HepG2 (cell line): ENCODE measurements around the gene ABCD1. TPM values are rescaled to one million over a fixed set of nuclear protein-coding genes. Genes with fewer than 3 reads are reported as not detected.

ENCODE experiments used
- ATAC-seq: fragments of 200-7000 bp; cut with Tn5 transposase; 3 replicates; pipeline ENCODE4 v1.9.1; 2020; ENCODE audit warnings: mild to moderate bottlenecking, moderate library complexity
- BruUV-seq: library from RNA; stranded (reverse); fragments of 400-500 nt; replicated peaks from 2 replicates; lab custom pipeline; 2021; lab: Mats Ljungman, UMichigan
- CTCF ChIA-PET: fragments of 300-600 bp; formaldehyde crosslinking; extraction: SDS; loops from one replicate; lab custom pipeline; 2021; ENCODE audit warnings: low total read pairs, inconsistent platforms, low intra/inter-chr PET ratio; lab: Yijun Ruan, JAX
- POLR2A ChIA-PET: fragments of 350-600 bp; sonication (Branson Sonifier 250); formaldehyde crosslinking; loops from one replicate; lab custom pipeline; 2020; ENCODE audit warnings: antibody characterized with exemption, inconsistent platforms; lab: Yijun Ruan, JAX
- DNase-seq: peaks from one replicate; pipeline ENCODE4 v3.0.0-alpha.2; 2015; ENCODE audit warnings: low spot score
- FAIRE-seq: peaks from 3 replicates; lab custom pipeline; 2011; peaks lifted over from hg19 to GRCh38; lab: Jason Lieb, UNC
- H2AFZ ChIP-seq: one replicate; pipeline ENCODE4 v1.6.1; 2011; ENCODE audit warnings: low read length, inconsistent platforms
- H3K27ac ChIP-seq: fragments of 300-600 bp; 3 replicates; pipeline ENCODE4 v1.8.0; 2011; ENCODE audit warnings: mixed run types, mild to moderate bottlenecking, mixed read lengths, low read length, inconsistent platforms; ENCODE audit not compliant: insufficient read depth; ENCODE audit errors: extremely low read length
- H3K27me3 ChIP-seq, 2 experiments: fragments of 200-600 bp in 1 of 2; 2 replicates in 1 of 2; 3 replicates in 1 of 2; pipeline versions ENCODE4 v1.6.0 to v1.8.0; 2011; ENCODE audit warnings: low read length in 2 of 2, mild to moderate bottlenecking in 2 of 2, moderate library complexity in 2 of 2, inconsistent platforms in 1 of 2; ENCODE audit not compliant: insufficient read depth in 2 of 2, control insufficient read depth in 1 of 2
- H3K36me3 ChIP-seq, 2 experiments: fragments of 200-600 bp in 1 of 2; replicated peaks in 1 of 2; 2 replicates in 1 of 2; 3 replicates in 1 of 2; pipeline versions ENCODE4 v1.5.1 to v1.8.0; 2011; ENCODE audit warnings: low read length in 2 of 2, inconsistent platforms in 1 of 2; ENCODE audit not compliant: insufficient read depth in 2 of 2, control insufficient read depth in 1 of 2
- H3K4me1 ChIP-seq: 2 replicates; pipeline ENCODE4 v1.5.1; 2012; ENCODE audit warnings: low read length, inconsistent platforms; ENCODE audit not compliant: insufficient read depth
- H3K4me2 ChIP-seq: 2 replicates; pipeline ENCODE4 v1.6.0; 2011; ENCODE audit warnings: low read depth, low read length, inconsistent platforms
- H3K4me3 ChIP-seq, 3 experiments: fragments of 200-600 bp in 1 of 3; sonication (generic), shearing (Covaris generic) in 1 of 3; replicated peaks in 1 of 3; 2 replicates each; pipeline ENCODE4 v1.5.1; 2011 to 2016; ENCODE audit warnings: low read length in 3 of 3, inconsistent platforms in 2 of 3, low read depth in 2 of 3, mild to moderate bottlenecking in 2 of 3, control low read depth in 1 of 3, mixed read lengths in 1 of 3; ENCODE audit not compliant: insufficient read depth in 1 of 3
- H3K79me2 ChIP-seq: one replicate; pipeline ENCODE4 v1.6.1; 2011; ENCODE audit warnings: low read length, inconsistent platforms; ENCODE audit not compliant: insufficient read depth
- H3K9ac ChIP-seq: 2 replicates; pipeline ENCODE4 v1.6.0; 2011; ENCODE audit warnings: mild to moderate bottlenecking, low read depth, low read length, inconsistent platforms; ENCODE audit not compliant: insufficient read depth
- H3K9me3 ChIP-seq: 2 replicates; pipeline ENCODE4 v1.5.1; 2012; ENCODE audit warnings: mild to moderate bottlenecking, low read length
- H4K20me1 ChIP-seq: 2 replicates; pipeline ENCODE4 v1.6.0; 2011; ENCODE audit warnings: inconsistent platforms, mild to moderate bottlenecking, low read length, moderate library complexity; ENCODE audit not compliant: insufficient read depth
- RNF2 ChIP-seq: fragments of 450-650 bp; conservative IDR thresholded peaks from 2 replicates; pipeline ENCODE4 v1.6.1; 2016; ENCODE audit warnings: low read depth
- ZBTB7A ChIP-seq: sonication (generic); formaldehyde crosslinking; IDR thresholded peaks from 2 replicates; pipeline ENCODE4 v1.8.0; 2022; ENCODE audit warnings: mild to moderate bottlenecking, missing genetic modification reagents
- ZNF740 ChIP-seq: sonication (generic); formaldehyde crosslinking; IDR thresholded peaks from 2 replicates; pipeline ENCODE4 v1.4.0; 2020; ENCODE audit warnings: missing genetic modification reagents
- WGBS: methylation state at CpG from one replicate; pipeline ENCODE4 v1.1.6; 2017; ENCODE audit warnings: low lambda C conversion rate; 5-methylcytosine and 5-hydroxymethylcytosine counted together
- in situ Hi-C: cut with HindIII; loops from 2 replicates; pipeline ENCODE4 v1.10.0; 2017; ENCODE audit warnings: low pct_unique_long_range_greater_than_20kb; ENCODE audit not compliant: extremely low pct_ligation_motif_present
- intact Hi-C: fragments of 100-400 bp; cut with micrococcal nuclease; formaldehyde crosslinking; loops from one replicate; pipeline ENCODE4 v1.10.0; 2022; ENCODE audit not compliant: unreplicated experiment
- polyA plus RNA-seq, 8 experiments: library from polyadenylated mRNA; depleted of rRNA in 3 of 8; stranded (reverse) in 7 of 8; unstranded in 1 of 8; fragments of >200 nt; fragmentation: Illumina TruSeq in 4 of 8; extraction: Trizol in 4 of 8; gene quantifications; 2 replicates each; pipeline versions ENCODE4 v1.2.1 to v1.2.3, GENCODE V29; 2011 to 2016; ENCODE audit warnings: low read depth in 4 of 8, missing spikeins in 1 of 8, mixed read lengths in 1 of 8; ENCODE audit not compliant: insufficient read depth in 1 of 8
- total RNA-seq, 5 experiments: library from RNA; depleted of rRNA; stranded (reverse); fragments of >200 nt; fragmentation: Illumina TruSeq; extraction: Trizol; gene quantifications; 2 replicates each; pipeline ENCODE4 v1.2.3, GENCODE V29; 2016; ENCODE audit warnings: low read depth in 1 of 5

The ABCD1 gene
- total and polyA plus RNA-seq, 2 of the 13 experiments (the other 11 are each of a cell fraction or from before 2014, with no cell fraction given) = 11.4 to 15.9 TPM

- H3K27me3 ChIP-seq = no peaks in the 10 kb centered on the region
- in situ Hi-C loops (no loop called here), intact Hi-C loops (no loop called here)
- CTCF ChIA-PET = no interaction called here
- peaks cover 12% of the 10 kb centered on the region for H3K79me2 ChIP-seq
- BruUV-seq = no TSS peak
- ATAC-seq (no peak), FAIRE-seq (no peak), DNase-seq (no peak)
- H4K20me1 ChIP-seq = no peaks in the 10 kb centered on the region
- H3K4me3 ChIP-seq = no peak overlapping the region
- WGBS = 96% methylated on average over 4 of the region's 12 CpGs
- H2AFZ ChIP-seq = no peak overlapping the region
- peaks cover 0 to 3% of the 10 kb centered on the region in 2 experiments; a peak in 2 of 5 replicates for H3K36me3 ChIP-seq
- TF ChIP-seq ZBTB7A (CRISPR knock-in tag) = no peak
- H3K27ac ChIP-seq = no peak overlapping the region
- H3K4me2 ChIP-seq = no peak overlapping the region
- H3K9ac ChIP-seq = no peak overlapping the region
- H3K4me1 ChIP-seq = peaks cover 15% of the 10 kb centered on the region
- H3K9me3 ChIP-seq = no peaks in the 10 kb centered on the region
- POLR2A ChIA-PET = interaction anchor here (1.5 kb wide), 1 partner anchor 9 kb away, joined by 3 read pairs; the partner anchor contains the start of gene SRPK3
Measured at GRCh38 chrX:153789654-153790053, 65.0 kb downstream of the ABCD1 start.

GRCh38 chrX:153791104-153791852 lies 66.6 kb downstream of the ABCD1 start:
- DNase-seq (no peak), ATAC-seq (no peak), FAIRE-seq (no peak)
- Histone ChIP-seq H4K20me1 (no peaks in the 10 kb centered on the region), H3K27me3 (no peaks in the 10 kb centered on the region; a peak in 1 of 5 replicates), H3K4me1 (peaks cover 23% of the 10 kb centered on the region), H3K79me2 (peaks cover 22% of the 10 kb centered on the region), H3K9ac (no peak overlapping the region), H3K9me3 (no peaks in the 10 kb centered on the region), H2AFZ (no peak overlapping the region), H3K4me2 (no peak overlapping the region), H3K36me3 (peaks cover 0 to 3% of the 10 kb centered on the region in 2 experiments; a peak in 2 of 5 replicates), H3K27ac (no peak overlapping the region), H3K4me3 (no peak overlapping the region)
- in situ Hi-C loops (no loop called here), intact Hi-C loops (no loop called here)
- BruUV-seq = no TSS peak
- ChIA-PET CTCF (no interaction called here), POLR2A (interaction anchor here (1.5 kb wide), 1 partner anchor 9 kb away, joined by 4 read pairs; no protein-coding TSS in a partner anchor)
- WGBS = 96% methylated on average over 9 of the region's 17 CpGs
- TF ChIP-seq RNF2 (no peak), ZNF740 (CRISPR knock-in tag) (no peak)
